Small intestine (tissue), 16 donors: ENCODE data around the gene GHDC. TPM values are rescaled to one million over a fixed set of nuclear protein-coding genes. Genes with fewer than 3 reads are reported as not detected.
"Not testable (repeated sequence)": the region's sequence is repeated elsewhere in the genome, so short reads cannot be mapped to it uniquely, and the experiment has no call there.

Source experiments
- DNase-seq, 2 donors: peaks; one replicate each; pipeline versions ENCODE4 v3.0.0 to v3.0.0-alpha.2; 2013
- FAIRE-seq: peaks from 2 replicates; lab custom pipeline; 2012; peaks lifted over from hg19 to GRCh38; lab: Jason Lieb, UNC
- H3K27ac ChIP-seq, 3 donors: one replicate each; pipeline ENCODE4 v1.5.1; 2013; ENCODE audit warnings: low read length in 2 of 3, mild to moderate bottlenecking in 2 of 3, control low read depth in 1 of 3, inconsistent platforms in 1 of 3, low read depth in 1 of 3, moderate library complexity in 1 of 3
- H3K27me3 ChIP-seq, 3 donors: one replicate each; pipeline ENCODE4 v1.6.1; 2013; ENCODE audit warnings: low read length in 3 of 3, inconsistent platforms in 1 of 3; ENCODE audit not compliant: control insufficient read depth in 3 of 3, insufficient read depth in 3 of 3
- H3K36me3 ChIP-seq, 3 donors: one replicate each; pipeline ENCODE4 v1.6.1; 2013; ENCODE audit warnings: low read length in 3 of 3, inconsistent platforms in 1 of 3, low read depth in 1 of 3, mild to moderate bottlenecking in 1 of 3, moderate library complexity in 1 of 3; ENCODE audit not compliant: control insufficient read depth in 3 of 3, insufficient read depth in 2 of 3
- H3K4me1 ChIP-seq, 3 donors: one replicate each; pipeline ENCODE4 v1.6.1; 2013; ENCODE audit warnings: low read length in 2 of 3, inconsistent platforms in 1 of 3, low read depth in 1 of 3, mild to moderate bottlenecking in 1 of 3, moderate library complexity in 1 of 3; ENCODE audit not compliant: control insufficient read depth in 3 of 3, insufficient read depth in 2 of 3
- H3K4me3 ChIP-seq, 3 donors: one replicate each; pipeline ENCODE4 v1.5.1; 2013; ENCODE audit warnings: low read length in 3 of 3, control low read depth in 1 of 3, inconsistent platforms in 1 of 3, low read depth in 1 of 3, mild to moderate bottlenecking in 1 of 3, moderate library complexity in 1 of 3
- H3K9me3 ChIP-seq, 2 donors: one replicate each; pipeline ENCODE4 v1.6.1; 2013; ENCODE audit warnings: low read depth in 1 of 2, low read length in 1 of 2; ENCODE audit not compliant: control insufficient read depth in 2 of 2, insufficient read depth in 1 of 2
- WGBS, 3 donors: extraction: QIAGEN DNeasy Blood & Tissue Kit; methylation state at CpG; one replicate each; pipeline ENCODE4 v1.1.7; 2013; 5-methylcytosine and 5-hydroxymethylcytosine counted together
- long read RNA-seq, 10 donors: transcript quantifications; one replicate each; lab custom pipeline, GENCODE V29; 2026
- polyA plus RNA-seq, 4 donors: library from polyadenylated mRNA; stranded (reverse) in 3 of 4; unstranded in 1 of 4; fragments of 200-250 nt in 3 of 4; fragments of 120-200 nt in 1 of 4; gene quantifications; one replicate each; pipeline versions ENCODE4 v1.2.1 to v1.2.3, GENCODE V29; 2013
- donor health status: healthy with polysubstance abuse.
- donor health status: control.
- donor health status: control.
- donor health status: Bipolar disorder and iron deficiency.
- donor health status: healthy.

The GHDC gene
- polyA plus RNA-seq, result 10 to 100 TPM; 10.5 to 35.1 (median 20.3) TPM
- long read RNA-seq, donor 1, result 0 reads
- long read RNA-seq, donor 2, result 0 reads
- long read RNA-seq, donor 3, partial matches to known transcripts, result 0 of 2 reads
- long read RNA-seq, donor 3, other reads (novel, unspliced or antisense), result 0 of 2 reads
- long read RNA-seq, donor 4, result 0 reads
- long read RNA-seq, donor 5, result 0 reads
- long read RNA-seq, donor 6, partial matches to known transcripts, result 0 of 4 reads
- long read RNA-seq, donor 6, other reads (novel, unspliced or antisense), result 0 of 4 reads
- long read RNA-seq, donor 7, partial matches to known transcripts, result 0 of 2 reads
- long read RNA-seq, donor 7, other reads (novel, unspliced or antisense), result 0 of 2 reads
- long read RNA-seq, donor 8, result 0 reads
- long read RNA-seq, donor 9, partial matches to known transcripts, result 0 of 2 reads
- long read RNA-seq, donor 9, other reads (novel, unspliced or antisense), result 0 of 2 reads
- long read RNA-seq, donor 10, partial matches to known transcripts, result 0 of 4 reads
- long read RNA-seq, donor 10, other reads (novel, unspliced or antisense), result 0 of 4 reads

- H3K4me3 ChIP-seq, result peak within 1 kb of the TSS; percentile 71 to 85 (median 77)
- FAIRE-seq, result no peak
- 13 to 19% (median 14%) methylated on average over 24 of the region's 24 CpGs for WGBS, 3 donors
- no peaks in the 10 kb centered on the region for H3K27me3 ChIP-seq
- peak; percentile 90 to 91 for DNase-seq
- peak within 1 kb of the TSS in 2 of 3 donors; percentile 4 to 87 for H3K27ac ChIP-seq
- peaks cover 0 to 33% (median 0%) of the 10 kb centered on the region in 3 donors for H3K36me3 ChIP-seq
- H3K4me1 ChIP-seq, result peaks cover 0 to 10% (median 5%) of the 10 kb centered on the region in 3 donors
- no peaks in the 10 kb centered on the region for H3K9me3 ChIP-seq
Observed at GRCh38 chr17:42193969-42194899, at the start of gene GHDC. Gene GHDC, minus strand, starts transcription at chr17:42194494. Its CDS starts 913 bp downstream, at chr17:42193581.

GRCh38 chr17:42243493-42243982 is 49.2 kb upstream of the GHDC start:
- FAIRE-seq, result no peak

GRCh38 chr17:42241871-42242270 is 47.6 kb upstream of the GHDC start:
- no peak overlapping the region for H3K4me3 ChIP-seq
- FAIRE-seq (no peak), DNase-seq (no peak)
- peaks cover 0 to 1% (median 0%) of the 10 kb centered on the region in 3 donors for H3K4me1 ChIP-seq
- H3K27ac ChIP-seq, result no peak overlapping the region
- peaks cover 0 to 5% (median 0%) of the 10 kb centered on the region in 3 donors for H3K36me3 ChIP-seq
- H3K9me3 ChIP-seq, result no peaks in the 10 kb centered on the region
- WGBS, 3 donors, result 96 to 100% (median 98%) methylated on average over 1 of the region's 1 CpG
- H3K27me3 ChIP-seq, result no peaks in the 10 kb centered on the region

More at GRCh38 chr17:42243493-42243982, 49.2 kb upstream of the GHDC start:
- Histone ChIP-seq H3K36me3 (peaks cover 0 to 4% (median 0%) of the 10 kb centered on the region in 3 donors), H3K27ac (no peak overlapping the region), H3K4me3 (no peak overlapping the region), H3K4me1 (peaks cover 0 to 4% (median 0%) of the 10 kb centered on the region in 3 donors), H3K9me3 (no peaks in the 10 kb centered on the region), H3K27me3 (no peaks in the 10 kb centered on the region)
- DNase-seq, result no peak
- WGBS, 3 donors, result 85 to 91% (median 86%) methylated on average over 5 of the region's 5 CpGs

GRCh38 chr17:42240863-42241262 is 46.6 kb upstream of the GHDC start:
- not testable (repeated sequence) for H3K36me3 ChIP-seq, H3K27me3 ChIP-seq, H3K4me3 ChIP-seq, H3K9me3 ChIP-seq, H3K4me1 ChIP-seq, H3K27ac ChIP-seq, DNase-seq, FAIRE-seq
- WGBS, 3 donors, result 64 to 80% (median 73%) methylated on average over 4 of the region's 4 CpGs

GRCh38 chr17:42240201-42240600 is 45.9 kb upstream of the GHDC start:
- no peak overlapping the region for H3K27ac ChIP-seq
- no peaks in the 10 kb centered on the region for H3K27me3 ChIP-seq
- H3K4me3 ChIP-seq, result no peak overlapping the region
- no peaks in the 10 kb centered on the region for H3K4me1 ChIP-seq
- no peak for FAIRE-seq
- no peaks in the 10 kb centered on the region for H3K9me3 ChIP-seq
- 87 to 93% (median 92%) methylated on average over 5 of the region's 5 CpGs for WGBS, 3 donors
- H3K36me3 ChIP-seq, result peaks cover 0 to 2% (median 0%) of the 10 kb centered on the region in 3 donors
- DNase-seq, result no peak

- WGBS, 3 donors, result 87 to 89% (median 89%) methylated on average over 7 of the region's 7 CpGs
- FAIRE-seq, H3K27ac ChIP-seq, DNase-seq, H3K4me1 ChIP-seq, H3K36me3 ChIP-seq, H3K27me3 ChIP-seq, H3K9me3 ChIP-seq, H3K4me3 ChIP-seq: not testable (repeated sequence)
Observed at GRCh38 chr17:42239576-42239975, 45.3 kb upstream of the GHDC start.

- Histone ChIP-seq H3K4me1 (no peaks in the 10 kb centered on the region), H3K9me3 (no peaks in the 10 kb centered on the region), H3K27me3 (no peaks in the 10 kb centered on the region), H3K27ac (no peak overlapping the region), H3K4me3 (no peak overlapping the region), H3K36me3 (peaks cover 0 to 2% (median 0%) of the 10 kb centered on the region in 3 donors)
- FAIRE-seq, result no peak
- WGBS, 3 donors, result 94 to 98% (median 95%) methylated on average over 7 of the region's 7 CpGs
- DNase-seq, result no peak
Observed at GRCh38 chr17:42236760-42237159, 42.5 kb upstream of the GHDC start.

- Histone ChIP-seq H3K36me3 (peaks cover 0 to 14% (median 0%) of the 10 kb centered on the region in 3 donors), H3K27me3 (no peaks in the 10 kb centered on the region), H3K4me1 (no peaks in the 10 kb centered on the region), H3K9me3 (no peaks in the 10 kb centered on the region), H3K4me3 (no peak overlapping the region), H3K27ac (no peak overlapping the region)
- FAIRE-seq (no peak), DNase-seq (no peak)
- WGBS, 3 donors, result 71 to 88% (median 86%) methylated on average over 2 of the region's 2 CpGs
Observed at GRCh38 chr17:42233994-42234393, 39.7 kb upstream of the GHDC start.
